ENCODE data around the gene CCDC80. TPM values are rescaled to one million over a fixed set of nuclear protein-coding genes. Genes with fewer than 3 reads are reported as not detected.
A peak's percentile ranks its signal among the peaks of the same experiment; 100 is the strongest.

CCDC80 gene
- total RNA-seq, 4 donors from 2014 or later, result 8.0 to 32.2 (median 17.1) TPM

DNA sequence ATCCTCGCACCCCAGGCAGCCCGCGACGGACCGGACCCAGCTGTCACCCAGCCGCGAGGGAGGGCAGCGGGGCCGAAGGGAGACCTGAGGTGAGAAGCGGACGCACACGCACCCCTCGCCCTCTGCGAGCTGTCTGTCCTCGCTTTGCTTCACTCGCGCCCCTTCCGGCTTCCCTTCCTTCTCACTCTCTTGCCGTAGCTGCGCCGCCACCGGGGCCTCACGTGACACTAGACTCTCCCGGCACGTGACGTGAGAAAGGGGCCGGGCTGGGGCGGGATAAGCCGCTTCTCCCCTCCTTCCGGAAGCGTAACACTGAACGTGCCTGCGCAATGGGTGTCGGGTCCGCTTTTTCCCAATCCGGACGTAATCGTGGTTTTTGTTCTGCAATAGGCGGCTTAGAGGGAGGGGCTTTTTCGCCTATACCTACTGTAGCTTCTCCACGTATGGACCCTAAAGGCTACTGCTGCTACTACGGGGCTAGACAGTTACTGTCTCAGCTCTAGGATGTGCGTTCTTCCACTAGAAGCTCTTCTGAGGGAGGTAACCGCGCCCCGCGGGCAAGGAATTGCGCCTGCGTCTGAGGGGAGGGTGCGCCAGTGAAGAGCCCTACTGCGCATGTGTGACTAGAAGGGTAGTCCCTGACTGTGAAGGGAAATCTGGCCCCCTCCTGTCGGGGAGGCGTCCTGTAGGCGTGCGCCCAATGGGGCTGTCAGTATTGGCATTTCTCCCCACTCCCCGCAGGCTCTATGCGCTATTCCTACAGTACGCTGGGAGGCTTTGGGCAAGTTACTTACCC lies 79.0 kb downstream of the CCDC80 start, which contains the start of the genes ATG3 and SLC35A5:
Gene ATG3, minus strand, starts transcription at position 229 of the 796 bp plus-strand sequence. CDS start 434 bp downstream, outside the sequence.
Gene SLC35A5, plus strand, starts transcription at position 312 of the 796 bp plus-strand sequence. CDS start 1,359 bp downstream, outside the sequence.
- Histone ChIP-seq H3K9me3 (no peaks in the 10 kb centered on the region), H3K27ac (peak within 1 kb of the TSS; percentile 98), H3K4me3 (peak within 1 kb of the TSS; percentile 96), H3K27me3 (no peaks in the 10 kb centered on the region), H3K36me3 (no peaks in the 10 kb centered on the region), H3K4me1 (peaks cover 36% of the 10 kb centered on the region)
- DNase-seq (ENCODE audit: low spot score in 2 of 2), result peak; percentile 100
- 0% methylated on average over 35 of the region's 58 CpGs for WGBS
- TF ChIP-seq, protein P1, sequence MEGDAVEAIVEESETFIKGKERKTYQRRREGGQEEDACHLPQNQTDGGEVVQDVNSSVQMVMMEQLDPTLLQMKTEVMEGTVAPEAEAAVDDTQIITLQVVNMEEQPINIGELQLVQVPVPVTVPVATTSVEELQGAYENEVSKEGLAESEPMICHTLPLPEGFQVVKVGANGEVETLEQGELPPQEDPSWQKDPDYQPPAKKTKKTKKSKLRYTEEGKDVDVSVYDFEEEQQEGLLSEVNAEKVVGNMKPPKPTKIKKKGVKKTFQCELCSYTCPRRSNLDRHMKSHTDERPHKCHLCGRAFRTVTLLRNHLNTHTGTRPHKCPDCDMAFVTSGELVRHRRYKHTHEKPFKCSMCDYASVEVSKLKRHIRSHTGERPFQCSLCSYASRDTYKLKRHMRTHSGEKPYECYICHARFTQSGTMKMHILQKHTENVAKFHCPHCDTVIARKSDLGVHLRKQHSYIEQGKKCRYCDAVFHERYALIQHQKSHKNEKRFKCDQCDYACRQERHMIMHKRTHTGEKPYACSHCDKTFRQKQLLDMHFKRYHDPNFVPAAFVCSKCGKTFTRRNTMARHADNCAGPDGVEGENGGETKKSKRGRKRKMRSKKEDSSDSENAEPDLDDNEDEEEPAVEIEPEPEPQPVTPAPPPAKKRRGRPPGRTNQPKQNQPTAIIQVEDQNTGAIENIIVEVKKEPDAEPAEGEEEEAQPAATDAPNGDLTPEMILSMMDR (IDR thresholded peaks at IDR 0.05), result no peak
- TF ChIP-seq EP300 (IDR thresholded peaks at IDR 0.05), result no peak
- peak; percentile 65 to 84 for TF ChIP-seq POLR2A (IDR thresholded peaks at IDR 0.05)
- TF ChIP-seq POLR2AphosphoS5 (IDR thresholded peaks at IDR 0.05), result peak; percentile 49 to 96 (median 85)

DNA sequence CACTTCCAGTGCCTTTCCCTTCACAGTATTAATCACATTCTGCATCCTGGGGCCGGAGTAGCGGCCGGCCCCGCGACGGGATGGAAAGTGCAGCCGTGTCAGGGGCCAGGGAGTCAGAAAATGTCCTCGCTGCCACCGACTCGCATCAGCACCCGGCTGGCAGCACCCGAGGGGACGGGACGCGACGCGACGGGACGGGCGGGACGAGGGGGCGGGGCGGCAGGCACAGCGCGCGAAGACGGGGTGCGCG lies 79.5 kb downstream of the CCDC80 start:
- H3K27me3 ChIP-seq, result no peaks in the 10 kb centered on the region
- no peaks in the 10 kb centered on the region for H3K36me3 ChIP-seq
- WGBS, result 0% methylated on average over 9 of the region's 29 CpGs
- peaks cover 36% of the 10 kb centered on the region for H3K4me1 ChIP-seq
- peak overlapping the region; percentile 96 for H3K4me3 ChIP-seq
- peak overlapping the region; percentile 98 for H3K27ac ChIP-seq
- H3K9me3 ChIP-seq, result no peaks in the 10 kb centered on the region
- no peak for DNase-seq (ENCODE audit: low spot score in 2 of 2)
- TF ChIP-seq POLR2A (IDR thresholded peaks at IDR 0.05), result no peak
- TF ChIP-seq EP300 (IDR thresholded peaks at IDR 0.05), result no peak
- TF ChIP-seq POLR2AphosphoS5 (IDR thresholded peaks at IDR 0.05), result no peak
- TF ChIP-seq, protein P1 (IDR thresholded peaks at IDR 0.05), result no peak

DNA sequence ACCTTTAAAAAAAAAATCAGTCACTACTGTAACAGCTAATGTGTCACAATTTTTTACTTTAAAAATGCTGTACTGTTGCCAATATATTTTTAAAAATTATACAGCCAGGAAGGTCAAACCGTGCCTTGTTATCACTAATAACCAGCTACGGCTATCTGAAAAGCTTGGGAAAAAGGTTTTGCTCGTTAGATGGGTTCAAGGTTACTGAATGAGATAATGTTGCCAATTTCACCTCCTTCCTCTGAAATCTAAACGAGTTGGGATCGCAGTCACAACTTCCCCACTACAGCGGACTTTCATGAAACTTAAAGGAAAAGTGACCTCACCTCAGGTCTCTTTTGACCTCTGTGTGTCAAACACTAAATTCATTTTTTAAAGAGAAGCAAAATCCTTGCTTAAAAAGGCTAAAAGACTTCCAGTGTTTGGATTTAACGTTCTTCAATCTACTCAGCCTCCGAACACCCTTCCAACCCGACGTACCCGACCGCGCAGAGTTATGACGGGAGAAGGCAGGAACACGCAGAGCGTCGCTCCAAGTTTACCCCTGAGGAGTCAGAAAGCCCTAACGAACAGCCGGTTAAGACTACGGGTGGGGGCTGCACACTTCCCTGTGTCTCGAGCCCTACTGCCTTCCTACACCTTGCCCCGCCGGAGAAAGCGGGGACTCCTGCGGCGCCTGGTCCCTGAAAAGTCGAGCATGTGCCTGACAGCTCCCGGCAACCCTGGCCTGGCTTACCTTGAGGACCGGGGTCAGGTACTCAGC lies 80.0 kb downstream of the CCDC80 start:
- peak; percentile 76 to 86 for DNase-seq (ENCODE audit: low spot score in 2 of 2)
- no peaks in the 10 kb centered on the region for H3K9me3 ChIP-seq
- H3K36me3 ChIP-seq, result no peaks in the 10 kb centered on the region
- peak overlapping the region; percentile 98 for H3K27ac ChIP-seq
- H3K4me3 ChIP-seq, result peak overlapping the region; percentile 96
- H3K27me3 ChIP-seq, result no peaks in the 10 kb centered on the region
- TF ChIP-seq POLR2AphosphoS5 (IDR thresholded peaks at IDR 0.05) (peak in 1 of 3 donors; percentile 22), POLR2A (IDR thresholded peaks at IDR 0.05) (no peak)
- TF ChIP-seq, protein P1 (IDR thresholded peaks at IDR 0.05), result no peak
- H3K4me1 ChIP-seq, result peaks cover 36% of the 10 kb centered on the region
- 0% methylated on average over 28 of the region's 29 CpGs for WGBS

DNA sequence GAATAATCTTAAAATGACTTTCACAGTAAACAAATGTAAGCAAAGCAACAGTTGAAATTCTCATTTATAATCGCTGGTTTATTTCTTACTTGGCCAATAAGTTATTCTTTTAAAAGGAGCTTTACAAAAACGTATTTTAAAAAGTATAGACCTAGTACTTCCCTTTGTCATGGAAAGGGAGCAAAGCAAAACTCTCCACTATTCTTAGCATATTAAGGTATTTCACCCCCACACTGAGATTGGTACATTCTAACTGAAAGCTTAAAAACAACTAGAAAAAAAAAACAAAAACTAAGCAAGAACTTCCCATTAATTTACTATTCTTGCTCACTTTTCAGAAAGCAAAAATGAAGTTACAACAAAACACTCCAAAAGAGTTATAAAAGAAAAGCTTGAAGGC lies 80.6 kb downstream of the CCDC80 start:
- DNase-seq (ENCODE audit: low spot score in 2 of 2), result no peak
- Histone ChIP-seq H3K9me3 (no peaks in the 10 kb centered on the region), H3K27me3 (no peaks in the 10 kb centered on the region), H3K27ac (no peak overlapping the region), H3K4me1 (peaks cover 41% of the 10 kb centered on the region), H3K4me3 (peak overlapping the region; percentile 96), H3K36me3 (no peaks in the 10 kb centered on the region)
- 28% methylated on average over 2 of the region's 2 CpGs for WGBS
- no peak for TF ChIP-seq POLR2AphosphoS5 (IDR thresholded peaks at IDR 0.05)
- no peak for TF ChIP-seq EP300 (IDR thresholded peaks at IDR 0.05)
- TF ChIP-seq, protein P1 (IDR thresholded peaks at IDR 0.05), result no peak
- no peak for TF ChIP-seq POLR2A (IDR thresholded peaks at IDR 0.05)

DNA sequence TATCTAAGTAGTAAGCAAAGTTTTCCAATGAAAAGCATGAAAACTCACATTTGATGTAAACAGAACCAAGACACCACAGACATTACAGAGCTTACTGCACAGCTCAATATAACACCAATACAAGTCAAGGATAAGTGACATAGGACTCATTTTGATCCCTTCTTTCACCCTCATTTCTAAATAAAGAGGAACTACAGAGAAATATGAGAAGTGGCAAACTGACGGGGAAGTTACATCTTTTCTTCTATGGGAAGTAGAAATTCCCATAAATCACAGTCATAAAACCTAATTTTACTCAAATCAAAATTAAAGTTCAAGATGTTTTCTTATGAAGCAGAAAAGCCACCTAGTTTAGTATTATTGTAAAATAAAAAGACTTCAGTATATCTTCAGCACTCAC lies 83.0 kb downstream of the CCDC80 start:
- 74% methylated on average over 1 of the region's 1 CpG for WGBS
- TF ChIP-seq POLR2A (IDR thresholded peaks at IDR 0.05) (no peak), POLR2AphosphoS5 (IDR thresholded peaks at IDR 0.05) (no peak)
- no peaks in the 10 kb centered on the region for H3K27me3 ChIP-seq
- H3K9me3 ChIP-seq, result no peaks in the 10 kb centered on the region
- H3K4me3 ChIP-seq, result no peak overlapping the region
- H3K4me1 ChIP-seq, result peaks cover 34% of the 10 kb centered on the region
- H3K36me3 ChIP-seq, result no peaks in the 10 kb centered on the region
- no peak for DNase-seq (ENCODE audit: low spot score in 2 of 2)
- no peak overlapping the region for H3K27ac ChIP-seq

Data from suprapubic skin (tissue), 4 donors.